Gastrocnemius medialis (tissue), 4 donors: ENCODE measurements around the gene VTI1A. TPM values are rescaled to one million over a fixed set of nuclear protein-coding genes. Genes with fewer than 3 reads are reported as not detected.

Experiments used
- ATAC-seq, 2 donors: fragments of 150-250 bp; one replicate each; pipeline ENCODE4 v1.9.1; 2016
- DNase-seq, 2 donors: peaks; one replicate each; pipeline ENCODE4 v3.0.0-alpha.2; 2019
- H3K27ac ChIP-seq, 4 donors: fragments of 200-600 bp; sonication (generic); 1 replicate in 1 of 4; 2 replicates in 3 of 4; pipeline ENCODE4 v1.5.1; 2016 to 2018; ENCODE audit warnings: mild to moderate bottlenecking in 2 of 4, moderate library complexity in 1 of 4
- H3K27me3 ChIP-seq, 3 donors: fragments of 200-600 bp; sonication (generic) in 2 of 3; 1 replicate in 1 of 3; 2 replicates in 2 of 3; pipeline versions ENCODE4 v1.5.1 to v1.6.0; 2016 to 2019; ENCODE audit warnings: mild to moderate bottlenecking in 1 of 3, moderate library complexity in 1 of 3
- H3K36me3 ChIP-seq, 2 donors: fragments of 200-600 bp; sonication (generic) in 1 of 2; one replicate each; pipeline ENCODE4 v1.5.1; 2017 to 2018
- H3K4me1 ChIP-seq, 2 donors: fragments of 200-600 bp; sonication (generic) in 1 of 2; one replicate each; pipeline ENCODE4 v1.5.1; 2016 to 2017; ENCODE audit warnings: mild to moderate bottlenecking in 2 of 2
- H3K4me3 ChIP-seq, 4 donors: fragments of 200-600 bp; sonication (generic) in 3 of 4; 1 replicate in 1 of 4; 2 replicates in 3 of 4; pipeline ENCODE4 v1.5.1; 2016 to 2019; ENCODE audit warnings: mild to moderate bottlenecking in 2 of 4
- H3K9me3 ChIP-seq, 3 donors: fragments of 200-600 bp; sonication (generic) in 2 of 3; 1 replicate in 1 of 3; 2 replicates in 2 of 3; pipeline ENCODE4 v1.5.1; 2016 to 2019
- POLR2A ChIP-seq, 2 donors: fragments of 450-650 bp; IDR thresholded peaks; one replicate each; pipeline ENCODE4 v1.6.1; 2017; ENCODE audit warnings: antibody characterized with exemption in 2 of 2, mild to moderate bottlenecking in 2 of 2, moderate library complexity in 2 of 2
- in situ Hi-C, 4 donors: fragments of 200-750 bp; cut with MboI; loops; one replicate each; pipeline versions ENCODE4 v1.15.0 to v1.8.0; 2017; ENCODE audit warnings: low sequenced_read_pairs in 4 of 4
- intact Hi-C: fragments of 100-400 bp; cut with DNase I; formaldehyde crosslinking; loops from one replicate; pipeline ENCODE4 v1.15.1; 2023; ENCODE audit warnings: low total_unique reads
- total RNA-seq, 4 donors: library from RNA; depleted of rRNA; stranded (reverse); fragments of >200 nt; gene quantifications; one replicate each; pipeline versions ENCODE4 v1.1.0 to v1.2.3, GENCODE V29; 2016
- TF ChIP-seq, protein P1 (sequence below), 5 experiments: fragments of 450-650 bp in 3 of 5; fragments of 200-600 bp in 2 of 5; sonication (generic) in 2 of 5; IDR thresholded peaks in 4 of 5; conservative IDR thresholded peaks in 1 of 5; 1 replicate in 4 of 5; 2 replicates in 1 of 5; pipeline ENCODE4 v1.5.1; 2016 to 2019; ENCODE audit warnings: antibody characterized with exemption in 5 of 5, mild to moderate bottlenecking in 3 of 5, moderate library complexity in 3 of 5

Gene VTI1A
- total RNA-seq, 4 donors from 2014 or later: 26.5 to 51.2 (median 30.6) TPM

DNA sequence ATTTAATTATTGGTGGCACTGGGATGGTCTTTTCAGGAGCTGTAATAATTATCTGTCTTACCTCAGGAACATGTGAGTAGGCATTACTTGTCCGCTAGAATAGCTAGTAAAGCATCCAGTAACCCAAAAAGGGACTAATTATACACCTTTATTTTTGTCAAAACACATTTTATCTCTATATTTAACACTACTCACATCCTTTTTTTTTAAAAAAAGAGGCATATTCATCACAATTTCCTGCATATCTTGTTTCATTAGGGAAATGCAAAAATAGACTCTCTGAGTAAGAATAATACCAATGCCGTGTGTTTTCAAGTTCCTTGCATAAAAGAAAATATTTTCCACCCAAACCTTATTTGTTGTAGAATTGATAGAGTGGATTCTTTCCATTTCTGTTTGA lies 99.5 kb downstream of the VTI1A start:
- Histone ChIP-seq H3K4me3 (no peak overlapping the region), H3K27ac (no peak overlapping the region), H3K9me3 (no peaks in the 10 kb centered on the region), H3K36me3 (no peaks in the 10 kb centered on the region), H3K4me1 (no peaks in the 10 kb centered on the region), H3K27me3 (no peaks in the 10 kb centered on the region)
- DNase-seq: no peak
- intact Hi-C loops: no loop called here
- TF ChIP-seq POLR2A (IDR thresholded peaks at IDR 0.05): no peak
- TF ChIP-seq, protein P1, sequence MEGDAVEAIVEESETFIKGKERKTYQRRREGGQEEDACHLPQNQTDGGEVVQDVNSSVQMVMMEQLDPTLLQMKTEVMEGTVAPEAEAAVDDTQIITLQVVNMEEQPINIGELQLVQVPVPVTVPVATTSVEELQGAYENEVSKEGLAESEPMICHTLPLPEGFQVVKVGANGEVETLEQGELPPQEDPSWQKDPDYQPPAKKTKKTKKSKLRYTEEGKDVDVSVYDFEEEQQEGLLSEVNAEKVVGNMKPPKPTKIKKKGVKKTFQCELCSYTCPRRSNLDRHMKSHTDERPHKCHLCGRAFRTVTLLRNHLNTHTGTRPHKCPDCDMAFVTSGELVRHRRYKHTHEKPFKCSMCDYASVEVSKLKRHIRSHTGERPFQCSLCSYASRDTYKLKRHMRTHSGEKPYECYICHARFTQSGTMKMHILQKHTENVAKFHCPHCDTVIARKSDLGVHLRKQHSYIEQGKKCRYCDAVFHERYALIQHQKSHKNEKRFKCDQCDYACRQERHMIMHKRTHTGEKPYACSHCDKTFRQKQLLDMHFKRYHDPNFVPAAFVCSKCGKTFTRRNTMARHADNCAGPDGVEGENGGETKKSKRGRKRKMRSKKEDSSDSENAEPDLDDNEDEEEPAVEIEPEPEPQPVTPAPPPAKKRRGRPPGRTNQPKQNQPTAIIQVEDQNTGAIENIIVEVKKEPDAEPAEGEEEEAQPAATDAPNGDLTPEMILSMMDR (IDR thresholded peaks at IDR 0.05 in 4 of 5, conservative IDR thresholded peaks at IDR 0.05 in 1 of 5): no peak
- in situ Hi-C loops: no loop called here
- ATAC-seq: no peak

- in situ Hi-C loops: no loop called here
- no peak for TF ChIP-seq POLR2A (IDR thresholded peaks at IDR 0.05)
- TF ChIP-seq, protein P1 (IDR thresholded peaks at IDR 0.05 in 4 of 5, conservative IDR thresholded peaks at IDR 0.05 in 1 of 5): no peak
- Histone ChIP-seq H3K4me3 (no peak overlapping the region), H3K4me1 (no peaks in the 10 kb centered on the region), H3K9me3 (no peaks in the 10 kb centered on the region), H3K36me3 (no peaks in the 10 kb centered on the region), H3K27ac (no peak overlapping the region), H3K27me3 (no peaks in the 10 kb centered on the region)
- no peak for ATAC-seq
- intact Hi-C loops: no loop called here
- no peak for DNase-seq
These were observed 101.7 kb downstream of the VTI1A start for GRCh38 chr10:112548535-112549276.

- no peaks in the 10 kb centered on the region for H3K4me1 ChIP-seq
- intact Hi-C loops (no loop called here), in situ Hi-C loops (loop anchor here in 2 of 4 donors (25.0 kb wide), 2 partner anchors 585 to 835 kb away; no protein-coding TSS in a partner anchor)
- H3K27me3 ChIP-seq: no peaks in the 10 kb centered on the region
- H3K36me3 ChIP-seq: no peaks in the 10 kb centered on the region
- ATAC-seq (no peak), DNase-seq (no peak)
- H3K27ac ChIP-seq: no peak overlapping the region
- TF ChIP-seq, protein P1 (IDR thresholded peaks at IDR 0.05 in 4 of 5, conservative IDR thresholded peaks at IDR 0.05 in 1 of 5): no peak
- TF ChIP-seq POLR2A (IDR thresholded peaks at IDR 0.05): no peak
- no peak overlapping the region for H3K4me3 ChIP-seq
- H3K9me3 ChIP-seq: no peaks in the 10 kb centered on the region
These were observed 105.6 kb downstream of the VTI1A start for GRCh38 chr10:112552593-112553110.

- H3K27me3 ChIP-seq: no peaks in the 10 kb centered on the region
- no peak for DNase-seq
- no peak overlapping the region for H3K27ac ChIP-seq
- no peaks in the 10 kb centered on the region for H3K36me3 ChIP-seq
- in situ Hi-C loops: loop anchor here in 2 of 4 donors (25.0 kb wide), 2 partner anchors 584 to 834 kb away; no protein-coding TSS in a partner anchor
- TF ChIP-seq, protein P1 (IDR thresholded peaks at IDR 0.05 in 4 of 5, conservative IDR thresholded peaks at IDR 0.05 in 1 of 5): no peak
- no peak for TF ChIP-seq POLR2A (IDR thresholded peaks at IDR 0.05)
- ATAC-seq: no peak
- no peaks in the 10 kb centered on the region for H3K4me1 ChIP-seq
- no peak overlapping the region for H3K4me3 ChIP-seq
- H3K9me3 ChIP-seq: no peaks in the 10 kb centered on the region
- intact Hi-C loops: no loop called here
These were observed 106.3 kb downstream of the VTI1A start for GRCh38 chr10:112553315-112553714.
